ENCODE results near the gene C1orf198.

Gene C1orf198

GRCh38 chr1:230867903-230868735 lies at the start of gene C1orf198:
Gene C1orf198 (minus strand): TSS chr1:230868521. CDS start chr1:230868512, 9 bp downstream.
- TF ChIP-seq, protein P1, sequence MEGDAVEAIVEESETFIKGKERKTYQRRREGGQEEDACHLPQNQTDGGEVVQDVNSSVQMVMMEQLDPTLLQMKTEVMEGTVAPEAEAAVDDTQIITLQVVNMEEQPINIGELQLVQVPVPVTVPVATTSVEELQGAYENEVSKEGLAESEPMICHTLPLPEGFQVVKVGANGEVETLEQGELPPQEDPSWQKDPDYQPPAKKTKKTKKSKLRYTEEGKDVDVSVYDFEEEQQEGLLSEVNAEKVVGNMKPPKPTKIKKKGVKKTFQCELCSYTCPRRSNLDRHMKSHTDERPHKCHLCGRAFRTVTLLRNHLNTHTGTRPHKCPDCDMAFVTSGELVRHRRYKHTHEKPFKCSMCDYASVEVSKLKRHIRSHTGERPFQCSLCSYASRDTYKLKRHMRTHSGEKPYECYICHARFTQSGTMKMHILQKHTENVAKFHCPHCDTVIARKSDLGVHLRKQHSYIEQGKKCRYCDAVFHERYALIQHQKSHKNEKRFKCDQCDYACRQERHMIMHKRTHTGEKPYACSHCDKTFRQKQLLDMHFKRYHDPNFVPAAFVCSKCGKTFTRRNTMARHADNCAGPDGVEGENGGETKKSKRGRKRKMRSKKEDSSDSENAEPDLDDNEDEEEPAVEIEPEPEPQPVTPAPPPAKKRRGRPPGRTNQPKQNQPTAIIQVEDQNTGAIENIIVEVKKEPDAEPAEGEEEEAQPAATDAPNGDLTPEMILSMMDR (IDR thresholded peaks at IDR 0.05; ENCODE audit: low read depth, low read length) = no peak
- DNase-seq (ENCODE audit: low read depth in 2 of 2) = peak; percentile 43 to 58
- H3K4me3 ChIP-seq (replicated peaks in 1 of 2; ENCODE audit: low read depth in 2 of 2, low read length in 2 of 2) = peak within 1 kb of the TSS; percentile 74 to 81

DNA sequence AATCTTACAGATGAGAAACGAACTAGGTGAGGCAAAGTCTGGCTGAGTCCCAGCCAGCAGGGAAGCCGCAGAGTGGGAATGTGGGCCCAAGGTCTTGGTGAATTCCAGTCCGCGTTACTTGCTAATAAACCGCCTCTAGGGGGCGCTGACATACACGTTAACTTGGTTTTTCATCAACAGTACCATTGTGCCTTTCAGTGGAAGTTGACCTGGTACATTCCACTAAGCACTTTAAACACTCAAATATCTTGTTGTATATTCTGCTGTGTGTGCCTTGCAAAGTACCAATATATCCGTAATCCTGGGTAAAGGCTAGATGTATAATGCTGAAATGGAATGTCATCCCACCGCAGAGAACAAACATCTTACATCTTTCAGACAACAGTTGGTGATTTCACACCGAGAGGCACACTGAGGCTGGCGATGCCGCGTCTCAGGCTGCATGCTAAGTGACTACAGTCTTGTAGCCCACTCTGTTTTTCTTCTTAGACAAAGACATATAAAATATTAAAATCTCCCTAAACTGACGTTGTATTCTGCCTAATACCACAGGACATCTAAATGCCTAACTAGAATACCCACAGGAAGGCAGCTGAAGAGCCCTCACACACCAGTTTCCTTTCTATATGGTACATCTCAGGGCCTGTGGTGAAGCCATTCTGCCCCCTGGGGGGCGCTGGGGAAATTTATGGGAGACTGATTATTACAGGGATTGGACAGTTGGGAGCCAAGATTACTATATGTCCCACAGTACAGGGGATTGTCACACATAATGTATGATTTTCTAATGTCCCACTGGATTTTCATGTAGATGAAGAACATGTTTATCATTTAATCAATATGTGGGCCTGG lies 49.2 kb upstream of the C1orf198 start:
- TF ChIP-seq, protein P1 (IDR thresholded peaks at IDR 0.05; ENCODE audit: low read depth, low read length) = peak; percentile 68
- peak; percentile 77 to 82 for DNase-seq (ENCODE audit: low read depth in 2 of 2)
- no peak overlapping the region for H3K4me3 ChIP-seq (replicated peaks in 1 of 2; ENCODE audit: low read depth in 2 of 2, low read length in 2 of 2)

DNA sequence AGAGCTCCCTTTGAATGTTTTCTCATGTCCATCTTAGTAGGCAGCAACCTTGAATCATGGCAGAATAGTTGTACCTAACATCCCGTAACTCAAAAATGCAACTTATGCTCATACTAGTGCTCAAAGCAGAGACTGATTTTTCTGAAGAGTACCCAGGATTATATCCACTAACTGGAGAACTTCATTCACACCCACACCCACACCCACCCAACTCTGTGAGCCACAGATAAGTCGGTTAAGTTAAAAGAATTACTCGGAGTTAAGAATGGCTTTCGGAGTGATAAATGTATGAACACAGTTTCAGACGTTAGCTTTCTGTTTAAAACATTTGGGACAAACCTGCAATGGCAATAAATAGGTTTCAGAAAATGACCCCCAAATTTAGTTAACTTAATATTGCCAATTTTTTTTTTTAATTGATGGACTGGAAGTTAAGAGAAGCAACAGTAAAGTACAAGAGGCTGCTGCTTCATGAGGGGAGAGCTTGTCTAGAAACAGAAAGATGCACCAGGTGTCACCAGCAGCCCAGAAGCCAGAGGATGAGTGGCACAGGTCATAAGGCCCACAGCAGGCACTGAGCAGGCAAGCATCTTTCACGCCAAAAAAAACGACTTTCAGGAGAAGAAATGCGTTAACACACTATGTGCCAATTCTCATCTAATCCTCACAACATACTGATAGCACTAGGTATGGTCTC lies 48.4 kb upstream of the C1orf198 start:
- TF ChIP-seq, protein P1 (IDR thresholded peaks at IDR 0.05; ENCODE audit: low read depth, low read length) = no peak
- no peak for DNase-seq (ENCODE audit: low read depth in 2 of 2)
- H3K4me3 ChIP-seq (replicated peaks in 1 of 2; ENCODE audit: low read depth in 2 of 2, low read length in 2 of 2) = no peak overlapping the region

DNA sequence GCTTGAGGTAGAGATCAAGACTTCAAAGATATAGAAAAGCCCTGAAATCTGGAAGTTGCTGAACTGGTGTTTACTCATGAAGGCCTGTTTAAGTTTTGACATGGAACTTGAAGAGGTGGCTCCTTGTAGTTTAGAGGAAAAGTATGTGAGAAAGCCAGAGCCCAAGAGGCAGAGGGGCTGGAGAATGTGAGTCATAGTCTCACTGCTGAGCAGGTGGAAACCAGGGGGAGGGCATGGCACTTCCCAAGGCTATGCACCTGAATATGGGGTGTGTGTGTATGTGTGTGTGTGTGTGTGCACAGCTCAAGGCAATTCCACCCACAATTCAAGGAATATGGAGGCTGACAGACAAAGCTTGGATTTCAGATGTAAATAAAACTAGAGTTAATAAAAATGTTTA lies 46.8 kb upstream of the C1orf198 start:
- TF ChIP-seq, protein P1 (IDR thresholded peaks at IDR 0.05; ENCODE audit: low read depth, low read length) = no peak
- H3K4me3 ChIP-seq (replicated peaks in 1 of 2; ENCODE audit: low read depth in 2 of 2, low read length in 2 of 2) = no peak overlapping the region
- no peak for DNase-seq (ENCODE audit: low read depth in 2 of 2)

DNA sequence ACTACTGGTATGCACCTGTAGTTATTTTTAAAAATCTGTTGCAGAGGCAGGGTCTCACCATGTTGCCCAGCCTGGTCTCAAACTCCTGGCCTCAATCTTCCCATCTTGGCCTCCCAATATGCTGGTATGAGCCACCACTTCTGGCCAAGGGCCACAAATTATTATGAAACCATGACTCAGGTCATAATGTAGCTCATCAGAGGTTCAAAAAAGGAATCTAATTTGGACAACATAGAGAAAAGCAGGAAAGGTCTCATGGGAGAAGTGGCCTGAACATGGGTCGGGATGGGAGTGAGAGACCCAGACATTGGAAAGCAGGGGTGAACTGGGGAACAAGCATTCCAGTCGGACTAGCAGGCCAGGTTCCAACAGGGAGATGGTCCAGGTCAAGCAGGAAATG lies 45.2 kb upstream of the C1orf198 start:
- peak; percentile 43 to 68 for DNase-seq (ENCODE audit: low read depth in 2 of 2)
- H3K4me3 ChIP-seq (replicated peaks in 1 of 2; ENCODE audit: low read depth in 2 of 2, low read length in 2 of 2) = no peak overlapping the region
- TF ChIP-seq, protein P1 (IDR thresholded peaks at IDR 0.05; ENCODE audit: low read depth, low read length) = no peak

DNA sequence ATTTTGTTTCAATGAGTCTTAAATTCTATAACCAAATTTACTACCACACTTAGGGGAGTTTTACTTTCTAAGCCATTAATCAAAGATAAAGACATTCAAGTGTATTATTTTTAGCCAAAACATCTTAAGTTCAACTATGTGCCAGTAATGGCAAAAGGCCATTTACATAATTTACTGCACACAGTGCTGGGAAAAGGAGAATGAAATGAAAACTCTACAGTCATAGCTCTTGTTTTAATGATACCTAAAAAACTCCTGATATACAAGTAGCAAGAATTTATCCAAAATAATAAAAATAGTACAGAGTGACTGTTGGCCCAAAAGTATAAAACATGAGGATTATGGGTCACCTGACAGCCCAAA lies 42.4 kb upstream of the C1orf198 start:
- DNase-seq (ENCODE audit: low read depth in 2 of 2) = peak in 1 of 2 donors; percentile 26
- H3K4me3 ChIP-seq (replicated peaks in 1 of 2; ENCODE audit: low read depth in 2 of 2, low read length in 2 of 2) = no peak overlapping the region
- TF ChIP-seq, protein P1 (IDR thresholded peaks at IDR 0.05; ENCODE audit: low read depth, low read length) = no peak
